HG03442 (cell line): ENCODE results near the gene FAM83F.
"Not testable (repeated sequence)": the region's sequence is repeated elsewhere in the genome, so short reads cannot be mapped to it uniquely, and the experiment has no call there.

Experiments
- ATAC-seq: cut with Tn5 transposase; IDR thresholded peaks from one replicate; pipeline ENCODE4 v1.9.1; 2021; ENCODE audit warnings: mild to moderate bottlenecking, moderate library complexity; ENCODE audit not compliant: unreplicated experiment

Gene FAM83F

GRCh38 chr22:39994566-39995392 lies at the start of gene FAM83F:
TSS of gene FAM83F (plus strand) at chr22:39994954. CDS start at chr22:39995043, 89 bp downstream.
- no peak for ATAC-seq

- ATAC-seq, result no peak
Observed at GRCh38 chr22:39946126-39946502, 48.6 kb upstream of the FAM83F start.

- no peak for ATAC-seq
Observed at GRCh38 chr22:39946503-39947219, 48.1 kb upstream of the FAM83F start.

- ATAC-seq, result no peak
Observed at GRCh38 chr22:39947220-39948216, 47.2 kb upstream of the FAM83F start.

GRCh38 chr22:39949964-39950737 lies 44.6 kb upstream of the FAM83F start:
- ATAC-seq, result no peak

- not testable (repeated sequence) for ATAC-seq
Observed at GRCh38 chr22:39951603-39952293, 43.0 kb upstream of the FAM83F start.

GRCh38 chr22:39952347-39952746 lies 42.4 kb upstream of the FAM83F start:
- no peak for ATAC-seq

- ATAC-seq, result no peak
Observed at GRCh38 chr22:39953101-39953500, 41.7 kb upstream of the FAM83F start.

- no peak for ATAC-seq
Observed at GRCh38 chr22:39954584-39955055, 40.1 kb upstream of the FAM83F start.

GRCh38 chr22:39955675-39956074 lies 39.1 kb upstream of the FAM83F start:
- no peak for ATAC-seq

- ATAC-seq, result no peak
Observed at GRCh38 chr22:39956932-39957664, 37.7 kb upstream of the FAM83F start.

GRCh38 chr22:39958009-39958711 lies 36.6 kb upstream of the FAM83F start:
- ATAC-seq, result no peak

GRCh38 chr22:39958949-39959639 lies 35.7 kb upstream of the FAM83F start:
- ATAC-seq, result no peak

GRCh38 chr22:39959640-39960447 lies 34.9 kb upstream of the FAM83F start, which contains the start of gene TMA7B:
TSS of gene TMA7B (plus strand) at chr22:39960397. CDS start at chr22:39964375, 3,978 bp downstream.
- no peak for ATAC-seq

- ATAC-seq, result peak; percentile 84
Observed at GRCh38 chr22:39960791-39961746, 33.7 kb upstream of the FAM83F start.
